ENCODE data around the gene FIG4. TPM values are rescaled to one million over a fixed set of nuclear protein-coding genes. Genes with fewer than 3 reads are reported as not detected.
A peak's percentile ranks its signal among the peaks of the same experiment; 100 is the strongest.

Gene FIG4
- total RNA-seq, 1 donor from 2014 or later: 15.4 TPM

GRCh38 chr6:109804020-109804419 is 112.9 kb downstream of the FIG4 start:
- no peaks in the 10 kb centered on the region for H3K36me3 Mint-ChIP-seq (ENCODE audit: unreplicated experiment)
- peaks cover 4% of the 10 kb centered on the region for H3K4me1 Mint-ChIP-seq (ENCODE audit: low read depth, unreplicated experiment)
- no peak for DNase-seq
- TF ChIP-seq, protein P1, sequence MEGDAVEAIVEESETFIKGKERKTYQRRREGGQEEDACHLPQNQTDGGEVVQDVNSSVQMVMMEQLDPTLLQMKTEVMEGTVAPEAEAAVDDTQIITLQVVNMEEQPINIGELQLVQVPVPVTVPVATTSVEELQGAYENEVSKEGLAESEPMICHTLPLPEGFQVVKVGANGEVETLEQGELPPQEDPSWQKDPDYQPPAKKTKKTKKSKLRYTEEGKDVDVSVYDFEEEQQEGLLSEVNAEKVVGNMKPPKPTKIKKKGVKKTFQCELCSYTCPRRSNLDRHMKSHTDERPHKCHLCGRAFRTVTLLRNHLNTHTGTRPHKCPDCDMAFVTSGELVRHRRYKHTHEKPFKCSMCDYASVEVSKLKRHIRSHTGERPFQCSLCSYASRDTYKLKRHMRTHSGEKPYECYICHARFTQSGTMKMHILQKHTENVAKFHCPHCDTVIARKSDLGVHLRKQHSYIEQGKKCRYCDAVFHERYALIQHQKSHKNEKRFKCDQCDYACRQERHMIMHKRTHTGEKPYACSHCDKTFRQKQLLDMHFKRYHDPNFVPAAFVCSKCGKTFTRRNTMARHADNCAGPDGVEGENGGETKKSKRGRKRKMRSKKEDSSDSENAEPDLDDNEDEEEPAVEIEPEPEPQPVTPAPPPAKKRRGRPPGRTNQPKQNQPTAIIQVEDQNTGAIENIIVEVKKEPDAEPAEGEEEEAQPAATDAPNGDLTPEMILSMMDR (IDR thresholded peaks at IDR 0.05; ENCODE audit: partially characterized antibody, unreplicated experiment): no peak
- H3K27ac Mint-ChIP-seq (ENCODE audit: unreplicated experiment): no peak overlapping the region
- no peak overlapping the region for H3K4me3 Mint-ChIP-seq (ENCODE audit: unreplicated experiment)
- no peaks in the 10 kb centered on the region for H3K9me3 Mint-ChIP-seq (ENCODE audit: unreplicated experiment)
- no peaks in the 10 kb centered on the region for H3K27me3 Mint-ChIP-seq (ENCODE audit: unreplicated experiment)

GRCh38 chr6:109807881-109808280 is 116.8 kb downstream of the FIG4 start:
- Mint-ChIP-seq H3K27ac (ENCODE audit: unreplicated experiment) (no peak overlapping the region), H3K27me3 (ENCODE audit: unreplicated experiment) (no peaks in the 10 kb centered on the region), H3K9me3 (ENCODE audit: unreplicated experiment) (peaks cover 1% of the 10 kb centered on the region), H3K36me3 (ENCODE audit: unreplicated experiment) (no peaks in the 10 kb centered on the region), H3K4me1 (ENCODE audit: low read depth, unreplicated experiment) (peaks cover 7% of the 10 kb centered on the region), H3K4me3 (ENCODE audit: unreplicated experiment) (no peak overlapping the region)
- no peak for DNase-seq
- TF ChIP-seq, protein P1 (IDR thresholded peaks at IDR 0.05; ENCODE audit: partially characterized antibody, unreplicated experiment): no peak

DNA sequence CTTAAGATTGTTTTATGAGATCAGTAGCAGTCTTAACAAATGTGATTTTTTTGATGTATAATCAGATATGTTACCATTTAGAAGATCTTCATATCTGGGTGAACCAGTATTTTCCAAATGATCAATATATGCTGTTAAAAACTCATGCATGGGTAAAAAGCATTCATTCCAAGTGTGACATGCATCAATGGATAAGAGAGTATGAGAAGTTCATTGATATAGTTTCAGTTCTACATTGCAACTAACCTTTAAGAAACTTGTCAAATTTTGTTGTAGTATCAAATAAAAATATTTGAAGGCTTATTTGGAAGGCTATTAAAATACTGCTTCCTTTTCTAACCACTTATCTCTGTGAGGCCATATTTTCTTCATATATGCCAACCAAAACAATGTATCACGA is 117.7 kb downstream of the FIG4 start:
- Mint-ChIP-seq H3K27ac (ENCODE audit: unreplicated experiment) (no peak overlapping the region), H3K27me3 (ENCODE audit: unreplicated experiment) (no peaks in the 10 kb centered on the region), H3K4me3 (ENCODE audit: unreplicated experiment) (no peak overlapping the region), H3K36me3 (ENCODE audit: unreplicated experiment) (no peaks in the 10 kb centered on the region), H3K9me3 (ENCODE audit: unreplicated experiment) (peaks cover 1% of the 10 kb centered on the region), H3K4me1 (ENCODE audit: low read depth, unreplicated experiment) (peaks cover 7% of the 10 kb centered on the region)
- DNase-seq: no peak
- TF ChIP-seq, protein P1 (IDR thresholded peaks at IDR 0.05; ENCODE audit: partially characterized antibody, unreplicated experiment): no peak

- H3K9me3 Mint-ChIP-seq (ENCODE audit: unreplicated experiment): peaks cover 8% of the 10 kb centered on the region
- H3K4me3 Mint-ChIP-seq (ENCODE audit: unreplicated experiment): no peak overlapping the region
- DNase-seq: no peak
- TF ChIP-seq, protein P1 (IDR thresholded peaks at IDR 0.05; ENCODE audit: partially characterized antibody, unreplicated experiment): no peak
- no peak overlapping the region for H3K27ac Mint-ChIP-seq (ENCODE audit: unreplicated experiment)
- peaks cover 24% of the 10 kb centered on the region for H3K4me1 Mint-ChIP-seq (ENCODE audit: low read depth, unreplicated experiment)
- H3K36me3 Mint-ChIP-seq (ENCODE audit: unreplicated experiment): no peaks in the 10 kb centered on the region
- peaks cover 2% of the 10 kb centered on the region for H3K27me3 Mint-ChIP-seq (ENCODE audit: unreplicated experiment)
Observed at GRCh38 chr6:109815054-109815453, 124.0 kb downstream of the FIG4 start.

DNA sequence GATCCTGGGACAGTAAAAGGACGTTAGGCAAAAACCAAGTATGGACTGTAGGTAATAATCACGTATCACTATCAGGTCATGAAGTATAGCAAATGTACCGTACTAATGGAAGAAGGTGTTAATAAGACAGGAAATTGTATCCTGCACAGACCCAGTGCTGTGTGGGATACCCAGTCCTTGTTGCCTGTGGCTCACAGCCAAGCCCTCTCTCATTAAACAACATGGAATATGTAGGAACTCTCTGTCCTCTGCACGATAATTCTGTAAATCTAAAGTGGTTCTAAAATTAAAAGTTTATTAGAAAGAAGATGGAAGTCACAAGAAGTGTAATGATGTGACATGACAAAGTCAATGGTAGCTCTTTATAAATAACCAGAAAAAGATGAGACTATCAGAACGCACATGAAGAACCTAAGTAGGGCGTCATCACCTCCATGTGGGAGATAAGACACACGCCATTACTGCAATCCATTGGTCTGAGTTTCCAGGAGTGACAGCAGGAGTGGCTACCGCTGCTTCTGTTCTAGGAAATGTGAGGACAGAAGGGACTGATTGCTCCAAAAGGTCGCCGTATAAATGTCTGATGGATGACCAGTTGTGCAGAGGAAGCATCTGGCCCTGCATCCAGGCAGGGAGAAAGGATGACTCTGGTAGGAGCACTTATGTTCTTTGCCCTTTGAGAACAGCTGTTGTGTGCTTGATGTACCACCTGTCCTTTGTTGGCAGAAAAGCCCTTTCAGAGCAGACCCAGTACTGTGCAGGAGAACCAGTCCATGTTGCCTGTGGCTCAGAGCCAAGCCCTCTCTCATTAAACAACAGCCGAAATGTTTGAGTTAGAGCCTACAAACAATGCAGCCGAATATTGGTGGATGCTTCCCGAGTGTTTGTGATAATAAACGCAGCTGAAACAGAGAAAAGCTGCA is 125.6 kb downstream of the FIG4 start:
- H3K27me3 Mint-ChIP-seq (ENCODE audit: unreplicated experiment): peaks cover 2% of the 10 kb centered on the region
- peak; percentile 31 for DNase-seq
- peak overlapping the region; percentile 93 for H3K27ac Mint-ChIP-seq (ENCODE audit: unreplicated experiment)
- H3K4me1 Mint-ChIP-seq (ENCODE audit: low read depth, unreplicated experiment): peaks cover 29% of the 10 kb centered on the region
- TF ChIP-seq, protein P1 (IDR thresholded peaks at IDR 0.05; ENCODE audit: partially characterized antibody, unreplicated experiment): no peak
- peak overlapping the region; percentile 17 for H3K4me3 Mint-ChIP-seq (ENCODE audit: unreplicated experiment)
- no peaks in the 10 kb centered on the region for H3K36me3 Mint-ChIP-seq (ENCODE audit: unreplicated experiment)
- H3K9me3 Mint-ChIP-seq (ENCODE audit: unreplicated experiment): peaks cover 8% of the 10 kb centered on the region

Measured in glutamatergic neuron (in vitro differentiated cells).